ENCODE data around the gene PNKD. TPM values are rescaled to one million over a fixed set of nuclear protein-coding genes. Genes with fewer than 3 reads are reported as not detected.

PNKD gene
- total RNA-seq, 1 donor from 2014 or later = 28.9 TPM

DNA sequence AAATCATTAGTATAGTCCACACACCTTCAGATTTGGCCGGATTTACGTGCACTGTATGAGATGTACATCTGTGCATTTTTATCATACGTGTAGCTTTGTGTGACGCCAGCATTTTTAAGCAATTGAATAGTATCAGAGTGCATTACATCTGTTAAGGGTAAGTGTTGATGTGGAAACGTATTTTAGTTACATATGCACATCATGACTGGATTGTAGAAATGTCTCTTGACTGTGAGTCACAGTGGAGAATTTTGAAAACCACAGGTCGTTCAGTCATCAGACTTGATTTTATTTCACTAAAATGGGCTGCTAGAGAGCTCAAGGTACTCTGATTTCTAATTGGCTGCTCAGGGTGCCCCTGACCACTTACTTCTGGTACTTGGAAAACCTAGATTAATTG is 14.9 kb upstream of the PNKD start:
- DNase-seq (ENCODE audit: low spot score) = no peak
- Mint-ChIP-seq H3K27ac (ENCODE audit: unreplicated experiment) (no peak overlapping the region), H3K4me1 (ENCODE audit: low read depth) (peaks cover 20% of the 10 kb centered on the region), H3K4me3 (ENCODE audit: unreplicated experiment) (no peak overlapping the region), H3K9me3 (ENCODE audit: low read depth) (no peaks in the 10 kb centered on the region), H3K36me3 (ENCODE audit: low read depth) (peaks cover 41% of the 10 kb centered on the region), H3K27me3 (ENCODE audit: low read depth) (no peaks in the 10 kb centered on the region)
- TF ChIP-seq, protein P1, sequence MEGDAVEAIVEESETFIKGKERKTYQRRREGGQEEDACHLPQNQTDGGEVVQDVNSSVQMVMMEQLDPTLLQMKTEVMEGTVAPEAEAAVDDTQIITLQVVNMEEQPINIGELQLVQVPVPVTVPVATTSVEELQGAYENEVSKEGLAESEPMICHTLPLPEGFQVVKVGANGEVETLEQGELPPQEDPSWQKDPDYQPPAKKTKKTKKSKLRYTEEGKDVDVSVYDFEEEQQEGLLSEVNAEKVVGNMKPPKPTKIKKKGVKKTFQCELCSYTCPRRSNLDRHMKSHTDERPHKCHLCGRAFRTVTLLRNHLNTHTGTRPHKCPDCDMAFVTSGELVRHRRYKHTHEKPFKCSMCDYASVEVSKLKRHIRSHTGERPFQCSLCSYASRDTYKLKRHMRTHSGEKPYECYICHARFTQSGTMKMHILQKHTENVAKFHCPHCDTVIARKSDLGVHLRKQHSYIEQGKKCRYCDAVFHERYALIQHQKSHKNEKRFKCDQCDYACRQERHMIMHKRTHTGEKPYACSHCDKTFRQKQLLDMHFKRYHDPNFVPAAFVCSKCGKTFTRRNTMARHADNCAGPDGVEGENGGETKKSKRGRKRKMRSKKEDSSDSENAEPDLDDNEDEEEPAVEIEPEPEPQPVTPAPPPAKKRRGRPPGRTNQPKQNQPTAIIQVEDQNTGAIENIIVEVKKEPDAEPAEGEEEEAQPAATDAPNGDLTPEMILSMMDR (IDR thresholded peaks at IDR 0.05) = no peak

DNA sequence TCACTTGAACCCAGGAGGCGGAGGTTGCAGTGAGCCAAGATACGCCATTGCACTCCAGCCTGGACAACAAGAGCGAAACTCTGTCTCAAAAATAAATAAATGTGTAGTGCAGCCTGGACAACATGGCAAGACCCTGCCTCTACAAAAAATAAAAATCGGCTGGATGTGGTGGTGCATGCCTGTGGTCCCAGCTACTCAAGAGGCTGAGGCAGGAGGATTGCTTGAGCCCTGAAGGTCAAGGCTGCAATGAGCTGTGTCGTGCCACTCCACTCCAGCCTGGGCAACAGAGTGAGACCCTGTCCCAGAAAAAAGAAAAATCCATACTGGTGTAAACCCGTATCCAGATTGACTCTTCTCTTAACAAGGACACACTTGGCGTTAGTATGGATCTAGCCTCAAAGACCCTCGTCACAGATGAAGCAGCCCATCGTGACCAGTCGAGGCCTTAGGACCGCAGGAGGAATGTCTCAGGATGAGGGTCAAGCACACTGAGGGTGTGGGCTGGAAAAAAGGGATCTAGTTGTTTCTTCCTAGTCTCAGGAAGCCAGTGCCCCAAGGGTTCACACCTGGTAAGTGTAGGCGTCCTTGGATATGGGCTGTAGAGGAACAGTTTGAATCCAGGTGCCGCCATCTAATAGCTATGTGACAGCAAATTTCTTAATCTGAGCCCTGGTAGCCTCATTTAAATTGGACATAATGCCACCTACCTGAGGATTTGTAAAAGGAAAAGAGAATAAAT is 13.5 kb upstream of the PNKD start:
- peaks cover 31% of the 10 kb centered on the region for H3K4me1 Mint-ChIP-seq (ENCODE audit: low read depth)
- H3K36me3 Mint-ChIP-seq (ENCODE audit: low read depth) = peaks cover 31% of the 10 kb centered on the region
- DNase-seq (ENCODE audit: low spot score) = peak; percentile 30
- H3K27me3 Mint-ChIP-seq (ENCODE audit: low read depth) = no peaks in the 10 kb centered on the region
- H3K4me3 Mint-ChIP-seq (ENCODE audit: unreplicated experiment) = no peak overlapping the region
- TF ChIP-seq, protein P1 (IDR thresholded peaks at IDR 0.05) = no peak
- no peaks in the 10 kb centered on the region for H3K9me3 Mint-ChIP-seq (ENCODE audit: low read depth)
- H3K27ac Mint-ChIP-seq (ENCODE audit: unreplicated experiment) = no peak overlapping the region

DNA sequence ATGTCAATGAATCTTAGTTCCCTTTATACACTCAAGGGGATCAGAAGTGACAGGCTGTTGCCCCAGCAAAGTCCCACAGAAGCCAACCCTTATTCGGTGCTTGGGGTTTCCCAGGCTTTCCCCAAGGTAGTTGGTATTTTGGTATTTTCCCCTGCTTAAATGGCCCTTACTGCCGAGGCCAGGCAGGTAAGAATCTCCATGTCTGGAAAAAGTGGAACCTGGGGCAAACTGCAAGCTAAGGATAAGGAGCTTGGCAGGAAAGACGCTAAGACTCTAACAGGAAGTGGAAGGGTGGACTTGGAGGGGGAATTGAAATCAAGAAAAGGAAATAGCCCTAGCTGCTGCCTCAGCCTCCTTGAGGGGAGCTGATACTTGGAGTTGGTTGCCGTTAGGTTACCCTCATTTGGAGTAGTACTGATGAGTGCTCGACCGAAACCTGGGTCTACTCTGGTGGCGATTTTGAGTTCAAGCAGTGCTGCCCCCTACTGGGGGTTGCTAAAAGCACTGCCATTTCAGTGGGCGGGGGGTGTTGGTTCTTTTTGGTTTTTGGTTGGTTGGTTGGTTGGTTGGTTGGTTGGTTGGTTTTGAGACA is 12.8 kb upstream of the PNKD start:
- no peak overlapping the region for H3K4me3 Mint-ChIP-seq (ENCODE audit: unreplicated experiment)
- no peaks in the 10 kb centered on the region for H3K9me3 Mint-ChIP-seq (ENCODE audit: low read depth)
- H3K4me1 Mint-ChIP-seq (ENCODE audit: low read depth) = peaks cover 31% of the 10 kb centered on the region
- peak overlapping the region; percentile 2 for H3K27ac Mint-ChIP-seq (ENCODE audit: unreplicated experiment)
- no peaks in the 10 kb centered on the region for H3K27me3 Mint-ChIP-seq (ENCODE audit: low read depth)
- TF ChIP-seq, protein P1 (IDR thresholded peaks at IDR 0.05) = peak; percentile 77
- DNase-seq (ENCODE audit: low spot score) = no peak
- peaks cover 26% of the 10 kb centered on the region for H3K36me3 Mint-ChIP-seq (ENCODE audit: low read depth)

DNA sequence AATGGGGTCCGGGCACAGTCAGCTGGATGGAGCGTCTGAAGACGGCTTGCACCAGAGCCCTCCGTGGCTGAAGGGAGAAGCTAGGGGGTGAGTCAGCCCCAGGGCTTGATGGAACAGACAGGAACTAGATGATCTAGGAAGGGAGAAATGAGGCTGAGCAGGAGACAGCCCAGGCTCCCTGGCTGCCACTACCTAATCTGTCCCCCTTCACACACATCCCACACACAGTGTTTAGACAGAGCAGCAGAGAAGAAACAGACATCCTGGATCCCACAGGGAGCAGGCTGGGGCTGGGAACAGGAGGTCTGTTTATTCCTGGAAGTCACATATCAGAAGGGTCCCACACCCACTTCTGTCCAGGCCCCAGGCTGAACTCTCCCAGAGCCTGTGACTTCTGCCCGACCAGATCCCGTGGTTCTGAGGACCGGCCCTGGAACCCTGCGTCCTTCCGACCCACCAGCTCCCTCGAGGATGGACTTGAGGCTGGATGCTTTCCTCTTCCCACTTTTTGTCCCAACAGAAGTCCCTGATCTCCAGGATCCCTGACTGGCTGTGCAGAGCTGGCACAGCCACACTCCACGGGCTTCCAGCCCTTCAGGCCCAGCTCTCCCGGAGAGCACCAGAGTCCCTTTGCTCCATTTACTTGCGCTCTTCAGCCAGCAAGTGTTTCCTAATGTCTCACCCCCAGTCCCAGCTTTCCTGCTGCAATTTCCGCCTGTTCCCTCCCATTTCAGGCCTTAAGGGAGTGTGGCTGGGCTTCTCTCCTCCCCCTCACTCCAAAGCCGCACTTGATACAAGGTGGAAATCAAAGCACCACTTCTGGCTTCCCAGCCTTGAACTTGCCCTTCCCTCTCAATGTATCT is 11.0 kb upstream of the PNKD start:
- Mint-ChIP-seq H3K27me3 (ENCODE audit: low read depth) (no peaks in the 10 kb centered on the region), H3K4me1 (ENCODE audit: low read depth) (peaks cover 31% of the 10 kb centered on the region), H3K27ac (ENCODE audit: unreplicated experiment) (peak overlapping the region; percentile 94), H3K4me3 (ENCODE audit: unreplicated experiment) (no peak overlapping the region), H3K36me3 (ENCODE audit: low read depth) (peaks cover 14% of the 10 kb centered on the region), H3K9me3 (ENCODE audit: low read depth) (no peaks in the 10 kb centered on the region)
- TF ChIP-seq, protein P1 (IDR thresholded peaks at IDR 0.05) = no peak
- peak; percentile 53 for DNase-seq (ENCODE audit: low spot score)

DNA sequence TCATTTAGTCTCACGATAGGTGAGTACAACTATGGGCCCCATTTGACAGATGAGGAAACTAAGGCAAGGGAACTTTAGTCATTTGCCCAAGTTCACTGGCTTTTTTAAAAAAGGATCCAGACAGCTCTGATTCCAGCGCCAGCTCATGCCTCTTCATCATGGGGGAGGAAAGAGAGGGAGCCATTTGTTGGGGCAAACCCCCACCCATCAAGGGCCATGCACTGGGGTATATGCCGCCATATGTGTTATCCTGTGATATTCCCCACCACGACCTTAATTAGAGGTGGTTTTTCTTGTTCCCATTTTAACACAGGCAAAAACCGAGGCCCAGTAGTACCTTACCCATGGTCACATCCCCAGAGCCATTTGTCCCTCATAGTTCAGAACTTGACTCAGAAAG is 10.2 kb upstream of the PNKD start:
- H3K27me3 Mint-ChIP-seq (ENCODE audit: low read depth) = no peaks in the 10 kb centered on the region
- H3K27ac Mint-ChIP-seq (ENCODE audit: unreplicated experiment) = peak overlapping the region; percentile 27
- no peak for DNase-seq (ENCODE audit: low spot score)
- H3K9me3 Mint-ChIP-seq (ENCODE audit: low read depth) = no peaks in the 10 kb centered on the region
- H3K36me3 Mint-ChIP-seq (ENCODE audit: low read depth) = peaks cover 11% of the 10 kb centered on the region
- no peak overlapping the region for H3K4me3 Mint-ChIP-seq (ENCODE audit: unreplicated experiment)
- peaks cover 31% of the 10 kb centered on the region for H3K4me1 Mint-ChIP-seq (ENCODE audit: low read depth)
- TF ChIP-seq, protein P1 (IDR thresholded peaks at IDR 0.05) = no peak
